GM18870 (cell line): ENCODE measurements around the gene AMHR2.
"Not testable (repeated sequence)": the region's sequence is repeated elsewhere in the genome, so short reads cannot be mapped to it uniquely, and the experiment has no call there.

ENCODE experiments used
- ATAC-seq: cut with Tn5 transposase; IDR thresholded peaks from one replicate; pipeline ENCODE4 v1.9.1; 2021; ENCODE audit warnings: moderate library complexity; ENCODE audit not compliant: unreplicated experiment

AMHR2 gene

GRCh38 chr12:53414756-53415417, 8.8 kb upstream of the AMHR2 start:
- ATAC-seq = no peak

GRCh38 chr12:53415752-53416389, 7.8 kb upstream of the AMHR2 start:
- ATAC-seq = not testable (repeated sequence)

- ATAC-seq = not testable (repeated sequence)
These were observed 6.3 kb upstream of the AMHR2 start for GRCh38 chr12:53417291-53417816.

- no peak for ATAC-seq
These were observed 5.4 kb upstream of the AMHR2 start for GRCh38 chr12:53418221-53418620.

- no peak for ATAC-seq
These were observed 3.9 kb upstream of the AMHR2 start for GRCh38 chr12:53419756-53420155.

- ATAC-seq = not testable (repeated sequence)
These were observed 1.4 kb upstream of the AMHR2 start for GRCh38 chr12:53422247-53422646.

- ATAC-seq = no peak
These were observed 1.2 kb downstream of the AMHR2 start for GRCh38 chr12:53424626-53425514.

- ATAC-seq = no peak
These were observed 2.0 kb downstream of the AMHR2 start for GRCh38 chr12:53425515-53426150.

GRCh38 chr12:53427905-53428594, 4.4 kb downstream of the AMHR2 start:
- no peak for ATAC-seq

- no peak for ATAC-seq
These were observed 5.1 kb downstream of the AMHR2 start for GRCh38 chr12:53428741-53429140.

GRCh38 chr12:53430116-53430515, 6.5 kb downstream of the AMHR2 start:
- ATAC-seq = no peak

- no peak for ATAC-seq
These were observed 7.5 kb downstream of the AMHR2 start for GRCh38 chr12:53431187-53431586.

- not testable (repeated sequence) for ATAC-seq
These were observed 11.7 kb downstream of the AMHR2 start for GRCh38 chr12:53435326-53435725.

- ATAC-seq = not testable (repeated sequence)
These were observed 15.9 kb downstream of the AMHR2 start for GRCh38 chr12:53439582-53439981.

GRCh38 chr12:53441040-53441833, 17.6 kb downstream of the AMHR2 start, which contains the start of gene PRR13:
Gene PRR13 (plus strand): TSS chr12:53441734. CDS start chr12:53442715, 981 bp downstream.
- ATAC-seq = peak; percentile 96

GRCh38 chr12:53443955-53444354, 20.3 kb downstream of the AMHR2 start:
- ATAC-seq = no peak

- ATAC-seq = not testable (repeated sequence)
These were observed 21.1 kb downstream of the AMHR2 start for GRCh38 chr12:53444593-53445325.

- no peak for ATAC-seq
These were observed 27.3 kb downstream of the AMHR2 start for GRCh38 chr12:53450936-53451335.
